H7 (cell line): ENCODE measurements around the gene UBE2E2. TPM values are rescaled to one million over a fixed set of nuclear protein-coding genes. Genes with fewer than 3 reads are reported as not detected.

Source experiments
- DNase-seq: peaks from one replicate; pipeline ENCODE4 v3.0.0; 2012
- H3K27me3 ChIP-seq: 2 replicates; pipeline ENCODE4 v1.6.0; 2011; ENCODE audit warnings: mild to moderate bottlenecking, low read length; ENCODE audit not compliant: control insufficient read depth, insufficient read depth
- H3K36me3 ChIP-seq: replicated peaks from 2 replicates; pipeline ENCODE4 v1.5.1; 2011; ENCODE audit warnings: low read length; ENCODE audit not compliant: control insufficient read depth, insufficient read depth
- H3K4me3 ChIP-seq: 2 replicates; pipeline ENCODE4 v1.5.1; 2011; ENCODE audit warnings: low read depth, mild to moderate bottlenecking, control low read depth, low read length, moderate library complexity; ENCODE audit not compliant: insufficient read depth
- total RNA-seq: library from RNA; depleted of rRNA; stranded (reverse); fragments of >200 nt; shearing (Covaris generic); gene quantifications from 2 replicates; pipeline ENCODE4 v1.2.3, GENCODE V29; 2014

UBE2E2 gene
- total RNA-seq, 1 experiment from 2014 or later: 56.8 TPM

GRCh38 chr3:23633261-23633960, 430.3 kb downstream of the UBE2E2 start:
- H3K36me3 ChIP-seq: no peaks in the 10 kb centered on the region
- H3K27me3 ChIP-seq: no peaks in the 10 kb centered on the region
- H3K4me3 ChIP-seq: no peak overlapping the region
- DNase-seq: no peak

GRCh38 chr3:23637339-23637738, 434.2 kb downstream of the UBE2E2 start:
- H3K27me3 ChIP-seq: no peaks in the 10 kb centered on the region
- H3K4me3 ChIP-seq: no peak overlapping the region
- DNase-seq: no peak
- no peaks in the 10 kb centered on the region for H3K36me3 ChIP-seq

- no peak overlapping the region for H3K4me3 ChIP-seq
- H3K36me3 ChIP-seq: no peaks in the 10 kb centered on the region
- no peak for DNase-seq
- H3K27me3 ChIP-seq: no peaks in the 10 kb centered on the region
Observed at GRCh38 chr3:23640471-23641146, 437.5 kb downstream of the UBE2E2 start.
